Aorta (tissue), 5 donors: ENCODE measurements around the gene LPO. TPM values are rescaled to one million over a fixed set of nuclear protein-coding genes. Genes with fewer than 3 reads are reported as not detected.

ENCODE experiments used
- ATAC-seq: fragments of 200-7000 bp; cut with Tn5 transposase; one replicate; pipeline ENCODE4 v1.9.1; 2022; ENCODE audit warnings: moderate library complexity; ENCODE audit not compliant: low FRiP score
- DNase-seq, 2 donors: peaks; one replicate each; pipeline ENCODE4 v3.0.0-alpha.2; 2020
- H3K27ac ChIP-seq, 2 donors: one replicate each; pipeline ENCODE4 v1.5.1; 2013; ENCODE audit warnings: low read length in 2 of 2, mild to moderate bottlenecking in 2 of 2, moderate library complexity in 2 of 2, control low read depth in 1 of 2, inconsistent platforms in 1 of 2, low read depth in 1 of 2
- H3K27me3 ChIP-seq, 2 donors: one replicate each; pipeline ENCODE4 v1.6.1; 2013; ENCODE audit warnings: control low read depth in 1 of 2, low read length in 1 of 2, mild to moderate bottlenecking in 1 of 2, moderate library complexity in 1 of 2; ENCODE audit not compliant: insufficient read depth in 2 of 2, control insufficient read depth in 1 of 2
- H3K36me3 ChIP-seq, 2 donors: one replicate each; pipeline ENCODE4 v1.6.1; 2013; ENCODE audit warnings: control low read depth in 1 of 2, low read length in 1 of 2, mild to moderate bottlenecking in 1 of 2; ENCODE audit not compliant: insufficient read depth in 2 of 2, control insufficient read depth in 1 of 2
- H3K4me1 ChIP-seq, 2 donors: one replicate each; pipeline ENCODE4 v1.6.1; 2013; ENCODE audit warnings: low read length in 2 of 2, control low read depth in 1 of 2, mild to moderate bottlenecking in 1 of 2, moderate library complexity in 1 of 2; ENCODE audit not compliant: insufficient read depth in 2 of 2, control insufficient read depth in 1 of 2
- H3K4me3 ChIP-seq, 2 donors: one replicate each; pipeline ENCODE4 v1.5.1; 2013; ENCODE audit warnings: low read length in 2 of 2, control low read depth in 1 of 2, mild to moderate bottlenecking in 1 of 2
- H3K9me3 ChIP-seq: one replicate; pipeline ENCODE4 v1.6.1; 2013; ENCODE audit warnings: mild to moderate bottlenecking, low read length; ENCODE audit not compliant: control insufficient read depth
- WGBS, 2 donors: extraction: QIAGEN DNeasy Blood & Tissue Kit; methylation state at CpG; one replicate each; pipeline ENCODE4 v1.1.7; 2013; 5-methylcytosine and 5-hydroxymethylcytosine counted together
- intact Hi-C, 2 donors: fragments of 100-400 bp; cut with DNase I; formaldehyde crosslinking; loops; one replicate each; pipeline versions ENCODE4 v1.14.2 to v1.15.0; 2022
- polyA plus RNA-seq, 2 donors: library from polyadenylated mRNA; stranded (reverse); fragments of 200-250 nt; gene quantifications; one replicate each; pipeline ENCODE4 v1.2.3, GENCODE V29; 2013
- total RNA-seq, 2 donors: library from RNA; stranded (reverse); fragmentation: NEBNext Ultra II Directional; extraction: Animal tissue kit (Norgen Biotek cat#: 25700); gene quantifications; one replicate each; pipeline ENCODE4 v1.2.1, GENCODE V29; 2021
- donor health status: healthy with polysubstance abuse.
- donor health status: Bipolar disorder and iron deficiency.
- donor health status: DM: no; HTN: no; CAD: no.
- donor health status: DM: no; HTN: no; CAD: no.
- donor health status: DM: yes; HTN: yes; CAD: no.

The LPO gene
- total and polyA plus RNA-seq, 4 donors, result not detected

DNA sequence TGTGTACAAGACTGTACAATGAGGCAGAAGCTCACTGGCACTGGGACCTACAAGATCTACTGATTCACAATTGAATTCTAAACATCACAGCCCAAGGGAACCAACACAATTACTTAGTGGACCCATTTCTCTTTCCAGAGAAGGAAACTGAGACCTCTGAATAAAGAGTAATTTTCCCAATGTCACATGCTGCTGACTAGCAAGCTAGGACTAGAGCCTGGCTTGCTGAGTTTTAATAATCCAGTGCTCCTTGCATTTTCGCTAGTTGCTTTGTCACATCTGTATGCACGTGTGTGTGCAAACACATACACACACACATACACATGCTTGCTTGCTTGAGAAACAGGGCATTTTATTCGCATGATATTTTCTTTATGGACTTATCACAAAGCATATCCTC lies 3.9 kb upstream of the LPO start:
- ATAC-seq (no peak), DNase-seq (no peak)
- no peak overlapping the region for H3K4me3 ChIP-seq
- intact Hi-C loops, result no loop called here
- no peaks in the 10 kb centered on the region for H3K36me3 ChIP-seq
- no peak overlapping the region for H3K27ac ChIP-seq
- H3K27me3 ChIP-seq, result peaks cover 0 to 3% of the 10 kb centered on the region in 2 donors
- peaks cover 3% of the 10 kb centered on the region for H3K9me3 ChIP-seq
- WGBS, 2 donors, result 72 to 73% methylated on average over 3 of the region's 3 CpGs
- H3K4me1 ChIP-seq, result no peaks in the 10 kb centered on the region

DNA sequence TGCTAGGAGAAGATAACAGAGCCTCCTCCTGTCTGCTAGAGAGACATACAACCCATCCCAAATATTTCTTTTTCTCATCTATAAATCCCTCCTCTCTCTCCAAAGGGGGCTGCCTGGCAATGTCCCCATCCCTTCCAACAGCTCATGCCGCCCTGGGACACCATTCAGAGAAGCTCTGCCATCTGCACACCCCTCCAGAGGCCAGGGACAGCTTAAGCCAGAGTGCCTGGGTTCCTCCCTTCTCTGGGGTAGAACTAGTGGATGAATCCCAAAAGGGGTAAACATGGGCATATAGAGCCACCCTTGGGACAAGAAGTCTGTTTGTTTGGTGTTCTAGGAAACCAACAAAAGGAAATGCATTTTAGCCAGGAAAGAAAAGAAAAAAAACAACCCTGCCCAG lies 2.6 kb upstream of the LPO start:
- H3K36me3 ChIP-seq, result no peaks in the 10 kb centered on the region
- ATAC-seq (no peak), DNase-seq (no peak)
- H3K4me1 ChIP-seq, result no peaks in the 10 kb centered on the region
- H3K27ac ChIP-seq, result no peak overlapping the region
- intact Hi-C loops, result no loop called here
- WGBS, 2 donors, result 55 to 59% methylated on average over 1 of the region's 1 CpG
- H3K4me3 ChIP-seq, result no peak overlapping the region
- H3K27me3 ChIP-seq, result peaks cover 0 to 1% of the 10 kb centered on the region in 2 donors
- H3K9me3 ChIP-seq, result peaks cover 3% of the 10 kb centered on the region

DNA sequence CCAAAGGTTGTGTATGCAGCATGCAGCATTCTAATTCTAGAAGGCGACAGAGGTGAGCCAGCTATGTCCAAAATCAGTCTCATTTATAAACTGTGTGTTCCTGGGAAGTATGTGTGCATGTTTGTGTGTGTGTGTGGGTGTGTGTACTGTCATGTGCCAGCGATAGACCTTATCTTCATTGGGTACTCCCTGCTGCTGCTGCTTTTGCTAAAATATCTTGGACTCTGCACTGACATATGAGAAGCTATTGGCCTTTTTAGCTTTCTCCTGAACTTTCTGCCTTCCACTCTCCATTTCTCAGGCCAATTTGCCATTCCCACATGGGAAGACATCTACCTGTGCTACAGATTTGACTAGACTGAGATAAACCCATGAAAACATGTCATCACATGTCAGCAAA lies 2.0 kb upstream of the LPO start:
- no peak for ATAC-seq
- intact Hi-C loops, result no loop called here
- DNase-seq, result no peak

DNA sequence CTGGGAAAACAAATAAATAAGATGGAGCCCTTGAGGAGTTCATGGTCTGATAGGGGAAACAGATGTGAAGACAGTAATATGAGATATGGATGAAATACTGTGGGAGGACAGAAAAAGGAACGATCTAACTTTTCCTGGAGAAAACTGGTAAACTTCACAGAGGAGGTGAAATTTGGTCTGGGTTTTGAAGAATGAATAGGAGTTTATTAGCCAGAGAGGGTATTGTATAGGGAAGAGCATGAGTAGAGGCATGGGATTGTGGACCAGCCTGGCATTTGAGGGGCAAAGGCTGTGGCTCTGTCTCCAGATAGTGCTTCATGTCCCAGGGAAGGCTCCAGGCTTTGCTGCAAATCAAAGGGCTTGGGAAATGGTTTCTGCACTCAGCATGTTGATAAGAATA lies 1.6 kb downstream of the LPO start:
- Histone ChIP-seq H3K27me3 (no peaks in the 10 kb centered on the region), H3K36me3 (no peaks in the 10 kb centered on the region)
- intact Hi-C loops, result no loop called here

More for the DNA sequence above, 2.0 kb upstream of the LPO start:
- H3K27me3 ChIP-seq, result no peaks in the 10 kb centered on the region
- WGBS, 2 donors, result 68 to 70% methylated on average over 2 of the region's 2 CpGs
- no peak overlapping the region for H3K27ac ChIP-seq
- peaks cover 3% of the 10 kb centered on the region for H3K9me3 ChIP-seq
- H3K4me3 ChIP-seq, result no peak overlapping the region
- no peaks in the 10 kb centered on the region for H3K36me3 ChIP-seq
- no peaks in the 10 kb centered on the region for H3K4me1 ChIP-seq

DNA sequence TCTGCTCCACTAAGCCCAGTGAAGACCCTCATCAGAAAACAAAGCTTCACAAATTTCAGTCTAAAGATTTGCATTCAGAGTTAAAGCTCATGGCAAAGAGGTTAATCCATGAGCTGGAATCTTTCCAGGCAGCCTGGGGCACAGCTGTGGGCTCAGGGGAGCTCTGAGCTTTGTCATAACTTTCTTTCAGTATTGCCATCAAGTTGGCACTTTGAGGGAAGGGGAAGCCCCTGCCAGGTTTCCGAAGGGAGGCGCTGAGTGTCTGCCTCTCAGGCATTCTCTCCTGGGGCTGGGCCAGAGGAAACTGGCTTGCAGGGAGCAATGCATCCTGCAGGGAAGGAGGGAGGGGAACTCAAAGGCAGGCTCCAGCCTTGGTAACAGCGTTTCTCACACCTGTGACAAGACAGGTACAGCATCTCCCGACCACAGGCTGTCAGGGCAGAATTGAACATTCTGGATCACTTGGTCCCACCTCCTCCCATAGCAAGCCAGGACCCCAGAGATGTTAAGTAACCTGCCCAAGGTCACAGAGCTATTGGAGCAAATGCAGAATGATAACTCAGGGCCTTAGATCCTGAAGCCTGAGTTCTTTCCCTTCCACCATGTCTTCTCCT lies 3.9 kb downstream of the LPO start:
- WGBS, 2 donors, result 11 to 12% methylated on average over 4 of the region's 4 CpGs
- Histone ChIP-seq H3K36me3 (no peaks in the 10 kb centered on the region), H3K27ac (no peak overlapping the region), H3K9me3 (no peaks in the 10 kb centered on the region), H3K4me3 (no peak overlapping the region), H3K4me1 (no peaks in the 10 kb centered on the region), H3K27me3 (no peaks in the 10 kb centered on the region)
- ATAC-seq (no peak), DNase-seq (no peak)
- intact Hi-C loops, result no loop called here

More for the DNA sequence above, 1.6 kb downstream of the LPO start:
- no peak overlapping the region for H3K27ac ChIP-seq
- no peak for ATAC-seq
- H3K9me3 ChIP-seq, result peaks cover 1% of the 10 kb centered on the region
- H3K4me3 ChIP-seq, result no peak overlapping the region
- 71 to 74% methylated on average over 1 of the region's 1 CpG for WGBS, 2 donors
- H3K4me1 ChIP-seq, result no peaks in the 10 kb centered on the region
- no peak for DNase-seq

DNA sequence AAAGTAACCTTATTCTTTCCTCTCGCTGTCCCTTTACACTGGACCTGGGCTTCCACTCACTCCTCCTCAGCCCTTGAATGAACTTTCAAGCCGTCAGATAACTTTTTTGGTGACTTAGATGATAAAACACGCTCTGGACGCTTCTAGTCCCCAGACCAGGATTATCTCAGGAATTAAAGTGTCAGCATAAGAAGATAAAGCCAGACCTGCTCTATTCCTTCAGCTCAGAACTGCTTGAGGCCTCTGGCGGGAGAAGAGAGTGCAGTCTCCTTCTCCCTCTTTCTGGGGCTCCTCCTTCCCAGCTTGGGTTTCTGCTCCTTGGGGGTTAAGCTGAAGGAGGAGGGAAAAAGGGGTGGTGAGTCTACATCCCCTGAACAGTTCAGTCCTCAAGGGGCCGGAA lies 6.6 kb downstream of the LPO start:
- H3K4me1 ChIP-seq, result no peaks in the 10 kb centered on the region
- H3K9me3 ChIP-seq, result no peaks in the 10 kb centered on the region
- 58 to 59% methylated on average over 6 of the region's 6 CpGs for WGBS, 2 donors
- H3K27me3 ChIP-seq, result no peaks in the 10 kb centered on the region
- ATAC-seq (no peak), DNase-seq (no peak)
- no peak overlapping the region for H3K27ac ChIP-seq
- H3K4me3 ChIP-seq, result no peak overlapping the region
- intact Hi-C loops, result no loop called here
- H3K36me3 ChIP-seq, result no peaks in the 10 kb centered on the region

DNA sequence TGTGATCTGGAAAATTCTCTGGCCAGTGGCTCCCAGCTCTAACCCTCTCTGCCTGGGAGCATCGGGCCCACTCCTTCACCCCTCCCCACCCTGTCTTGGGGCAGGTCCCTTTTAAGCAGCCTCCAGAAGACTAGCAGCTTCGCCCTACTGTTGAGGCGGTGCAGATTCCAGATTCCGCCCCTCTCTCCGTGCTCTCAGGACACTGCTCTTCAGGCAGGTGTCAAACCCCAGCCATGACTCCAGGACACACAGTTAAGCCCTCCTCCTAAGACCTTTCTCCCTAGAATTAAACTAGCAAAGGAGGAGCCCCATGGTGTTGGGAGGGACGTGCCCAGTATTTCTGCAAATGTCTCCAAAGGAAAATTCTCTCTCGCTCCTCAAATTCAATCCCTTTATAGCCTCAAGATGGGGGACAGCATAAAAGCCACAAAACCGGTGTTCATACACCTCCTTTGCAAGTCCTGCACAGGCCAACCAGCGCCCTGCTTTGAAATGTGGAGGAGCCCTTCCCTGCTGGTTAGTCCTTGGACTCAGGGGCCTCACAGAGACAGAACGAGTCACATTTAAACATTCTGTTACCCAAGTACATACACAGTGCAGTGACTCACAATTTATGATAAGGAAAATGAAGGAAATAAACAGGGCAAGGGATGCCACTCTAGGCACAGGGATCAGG lies 7.2 kb downstream of the LPO start:
- no peaks in the 10 kb centered on the region for H3K27me3 ChIP-seq
- 50 to 53% methylated on average over 10 of the region's 10 CpGs for WGBS, 2 donors
- no peak overlapping the region for H3K4me3 ChIP-seq
- no peaks in the 10 kb centered on the region for H3K36me3 ChIP-seq
- H3K9me3 ChIP-seq, result no peaks in the 10 kb centered on the region
- H3K27ac ChIP-seq, result no peak overlapping the region
- no peaks in the 10 kb centered on the region for H3K4me1 ChIP-seq
- ATAC-seq (no peak), DNase-seq (no peak)
- intact Hi-C loops, result no loop called here

DNA sequence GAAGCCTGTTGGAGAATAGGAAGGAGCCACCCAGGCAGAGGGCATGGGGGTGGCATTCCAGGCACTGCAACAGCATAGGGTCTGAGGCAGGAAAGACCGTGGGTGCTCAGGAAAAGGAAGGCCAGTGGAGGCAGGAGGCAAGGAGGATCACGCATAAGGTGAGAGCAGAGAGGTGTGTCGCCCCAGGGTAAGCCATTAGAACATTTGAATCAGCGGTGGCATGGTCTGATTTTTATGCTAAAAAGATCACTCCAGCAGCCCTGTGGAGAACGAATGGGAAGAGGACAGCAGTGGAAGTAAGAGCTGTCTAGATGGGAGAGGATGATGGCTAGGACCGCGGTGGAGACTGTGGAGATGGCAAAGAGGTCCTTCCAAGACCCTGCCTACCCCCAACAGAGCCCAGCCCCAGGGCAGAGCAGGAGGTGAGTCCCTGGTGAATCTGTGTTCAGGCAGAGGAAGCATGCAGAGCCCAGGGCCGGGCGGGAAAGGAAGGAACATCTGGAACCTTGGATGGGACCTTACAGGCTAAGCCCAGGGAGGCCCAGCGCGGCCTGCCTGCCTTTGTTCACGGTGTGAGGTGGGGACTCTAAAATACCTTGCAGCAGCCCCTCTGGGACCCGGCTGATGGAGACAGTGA lies 7.8 kb downstream of the LPO start:
- Histone ChIP-seq H3K9me3 (no peaks in the 10 kb centered on the region), H3K27me3 (no peaks in the 10 kb centered on the region), H3K4me1 (no peaks in the 10 kb centered on the region), H3K4me3 (no peak overlapping the region), H3K27ac (no peak overlapping the region), H3K36me3 (no peaks in the 10 kb centered on the region)
- intact Hi-C loops, result no loop called here
- WGBS, 2 donors, result 78% methylated on average over 13 of the region's 13 CpGs
- no peak for ATAC-seq
- DNase-seq, result no peak

DNA sequence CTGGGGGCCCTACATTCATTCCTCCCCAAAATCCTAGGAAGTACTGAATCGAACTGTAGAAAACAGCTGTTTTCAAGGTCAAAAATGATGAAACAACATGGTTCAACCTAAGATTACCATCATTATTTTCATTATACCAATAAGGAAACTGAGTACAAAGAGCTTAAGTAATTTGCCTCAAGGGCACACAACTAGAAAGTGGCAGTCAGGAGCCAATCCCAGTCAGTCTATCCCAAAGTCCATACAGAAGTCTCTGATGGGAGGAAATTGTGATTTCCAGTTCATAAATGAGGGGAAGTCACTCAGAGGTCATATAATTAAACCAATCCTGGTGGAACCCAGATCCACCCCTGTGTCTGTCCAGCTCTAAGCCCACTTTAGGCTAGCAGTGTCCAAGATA lies 8.4 kb downstream of the LPO start:
- no peak for DNase-seq
- H3K36me3 ChIP-seq, result no peaks in the 10 kb centered on the region
- ATAC-seq, result no peak
- H3K9me3 ChIP-seq, result no peaks in the 10 kb centered on the region
- no peaks in the 10 kb centered on the region for H3K27me3 ChIP-seq
- no peaks in the 10 kb centered on the region for H3K4me1 ChIP-seq
- 87 to 100% methylated on average over 1 of the region's 1 CpG for WGBS, 2 donors
- no peak overlapping the region for H3K4me3 ChIP-seq
- intact Hi-C loops, result no loop called here
- H3K27ac ChIP-seq, result no peak overlapping the region
